NOMO-1 treated with dmso at 0.1 percent for 144 hours (cell line): Measurements from ENCODE around the gene DTX2.
"Not testable (repeated sequence)": the region's sequence is repeated elsewhere in the genome, so short reads cannot be mapped to it uniquely, and the experiment has no call there.

ENCODE experiments used
- DNase-seq: peaks from one replicate; lab custom pipeline; 2025; ENCODE audit not compliant: unreplicated experiment; lab: John Stamatoyannopoulos, UW

DTX2 gene

DNA sequence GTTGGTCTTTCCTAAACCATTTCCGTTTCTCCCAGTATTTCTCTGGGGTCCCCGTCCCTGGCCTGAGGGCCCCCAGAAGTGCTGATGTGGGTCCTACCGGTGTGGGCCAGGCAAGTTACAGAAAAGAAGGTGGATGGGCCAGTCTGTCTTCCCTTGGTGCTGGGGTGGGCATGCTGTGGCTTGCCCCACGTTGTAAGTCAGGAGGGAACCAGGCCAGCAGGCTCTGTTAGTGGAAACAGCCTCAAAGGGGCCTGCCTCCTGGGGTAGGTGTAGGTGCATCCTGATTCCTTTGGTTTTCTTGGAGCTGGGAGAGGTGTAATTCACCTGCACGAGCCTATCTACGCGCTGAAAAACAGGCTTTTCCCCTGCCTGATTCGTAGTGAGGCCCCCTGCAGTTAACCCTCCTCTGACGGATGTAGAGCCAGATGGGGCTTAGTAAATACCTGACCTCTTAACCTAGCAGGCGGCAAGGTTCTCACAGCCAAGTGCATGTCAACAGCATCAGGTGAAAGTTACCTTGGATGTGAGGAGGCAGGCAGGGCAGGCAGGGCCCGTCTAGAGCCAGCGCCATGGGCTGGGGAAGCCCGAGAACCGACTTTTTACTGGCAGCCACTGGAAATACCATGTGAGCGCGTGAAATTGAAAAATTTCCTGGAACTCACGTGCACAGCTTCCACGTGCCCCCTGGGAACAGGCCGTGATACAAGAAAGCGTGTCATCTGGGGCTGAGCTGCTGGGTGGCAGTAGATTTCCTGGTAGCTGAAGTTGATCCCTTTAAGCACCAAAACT lies 24.5 kb downstream of the DTX2 start:
- not testable (repeated sequence) for DNase-seq

DNA sequence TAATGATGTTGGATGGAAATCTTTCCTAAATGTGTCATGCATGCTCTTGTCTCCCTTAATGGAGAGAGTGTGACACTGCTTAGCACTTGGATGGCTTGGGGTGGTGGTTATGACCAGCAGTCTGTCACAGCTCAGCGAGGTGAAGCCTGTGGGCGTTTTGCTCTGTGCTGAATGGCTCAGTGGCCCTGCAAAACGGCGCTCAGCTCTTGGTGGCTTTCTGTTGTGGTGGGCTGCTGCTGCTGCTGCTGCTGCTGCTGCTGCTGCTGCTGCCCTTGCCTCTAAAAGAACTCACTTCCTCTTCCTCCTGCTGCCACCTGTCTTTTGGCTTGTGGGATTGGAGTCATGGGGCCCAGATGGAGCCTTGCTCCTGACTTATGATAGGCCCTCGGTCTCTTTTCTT lies 25.1 kb downstream of the DTX2 start:
- DNase-seq = not testable (repeated sequence)

DNA sequence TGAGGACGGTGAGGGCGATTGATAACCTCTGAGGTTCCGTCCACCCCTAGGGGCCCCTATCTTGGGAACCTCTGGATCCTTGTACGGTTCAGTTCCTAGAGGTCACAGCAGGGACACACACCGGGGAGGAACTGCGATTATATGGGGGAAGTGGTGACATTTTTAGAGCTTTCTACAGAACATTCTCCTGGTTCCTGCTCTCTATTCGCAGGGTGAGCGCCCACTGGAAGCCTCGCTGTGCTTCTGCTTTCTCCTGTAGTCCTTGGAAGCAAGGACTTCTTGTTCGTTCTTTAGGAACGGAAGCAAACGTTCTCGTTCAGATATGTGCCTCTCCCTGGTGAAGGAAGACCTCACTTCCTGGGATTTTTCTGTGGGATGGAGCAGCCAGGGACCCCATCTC lies 26.5 kb downstream of the DTX2 start:
- DNase-seq = not testable (repeated sequence)

DNA sequence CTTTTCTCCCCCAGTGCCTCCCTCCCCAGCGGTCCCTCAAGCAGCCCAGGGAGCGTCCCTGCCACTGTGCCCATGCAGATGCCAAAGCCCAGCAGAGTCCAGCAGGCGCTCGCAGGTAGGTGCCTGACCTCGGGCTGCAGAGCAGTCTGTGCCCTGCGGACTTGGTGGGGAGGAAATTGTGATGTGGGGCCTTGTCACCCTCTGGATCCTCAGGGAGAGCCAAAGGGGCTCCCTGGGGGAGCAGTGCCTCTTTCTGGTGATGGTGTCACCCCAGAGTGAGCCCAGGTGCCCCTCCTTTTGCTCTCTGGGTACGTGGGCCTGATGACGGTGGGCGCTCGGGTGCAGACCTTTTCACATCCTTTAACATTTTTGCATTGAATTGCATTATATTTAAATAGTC lies 30.6 kb downstream of the DTX2 start:
- not testable (repeated sequence) for DNase-seq

DNA sequence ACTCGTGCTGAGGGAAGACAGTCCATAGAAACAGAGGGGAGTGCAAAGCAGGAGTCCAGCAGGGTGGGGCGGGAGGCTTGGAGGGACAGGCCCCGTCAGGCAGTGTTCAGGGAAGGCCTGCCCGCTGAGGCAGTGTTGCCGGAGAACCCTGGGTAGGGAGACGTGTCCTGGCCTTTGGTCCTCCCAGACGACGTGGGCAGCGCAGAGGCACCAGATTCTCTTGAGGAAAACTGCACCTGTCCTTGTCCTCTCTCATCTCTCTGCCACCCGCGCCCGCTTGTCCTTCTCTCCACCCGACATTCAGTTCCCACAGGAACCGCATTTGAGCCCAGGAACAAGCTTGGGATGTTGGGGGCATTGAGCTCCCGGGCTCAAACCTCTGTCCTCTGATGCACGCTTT lies 34.2 kb downstream of the DTX2 start:
- DNase-seq = not testable (repeated sequence)

DNA sequence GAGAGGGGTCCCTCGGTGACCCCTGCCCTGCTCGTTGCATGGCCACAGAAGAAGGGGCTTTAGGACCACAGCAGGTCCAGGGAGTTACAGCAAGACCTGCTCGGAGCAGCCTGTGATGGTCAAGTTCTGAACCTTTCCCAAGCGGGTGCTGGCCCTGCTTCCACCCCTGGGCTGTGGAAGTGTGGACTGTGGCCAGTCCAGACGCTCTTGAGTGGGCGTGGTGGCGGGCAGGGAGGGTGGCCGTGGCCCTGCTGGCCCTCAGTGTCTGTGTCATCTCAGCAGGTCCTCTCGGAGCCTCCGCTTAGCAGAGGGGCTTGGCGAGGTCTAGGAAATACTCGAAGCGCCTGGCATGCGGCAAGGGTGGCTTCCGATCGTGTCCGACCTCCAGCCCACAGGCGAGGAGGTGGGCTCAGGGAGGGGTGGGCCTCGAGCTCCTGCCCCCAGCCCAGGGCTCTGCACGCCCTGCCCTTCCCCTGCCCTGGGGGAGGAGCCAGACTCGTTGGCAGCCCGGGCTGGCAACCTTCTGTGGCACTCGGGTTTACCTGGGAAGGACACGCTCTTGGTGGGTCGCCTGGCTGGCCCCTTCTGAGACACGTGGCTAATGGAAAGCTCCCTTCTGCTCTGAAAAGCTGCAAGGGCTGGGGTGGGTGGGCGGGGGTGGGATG lies 36.5 kb downstream of the DTX2 start:
- not testable (repeated sequence) for DNase-seq

DNA sequence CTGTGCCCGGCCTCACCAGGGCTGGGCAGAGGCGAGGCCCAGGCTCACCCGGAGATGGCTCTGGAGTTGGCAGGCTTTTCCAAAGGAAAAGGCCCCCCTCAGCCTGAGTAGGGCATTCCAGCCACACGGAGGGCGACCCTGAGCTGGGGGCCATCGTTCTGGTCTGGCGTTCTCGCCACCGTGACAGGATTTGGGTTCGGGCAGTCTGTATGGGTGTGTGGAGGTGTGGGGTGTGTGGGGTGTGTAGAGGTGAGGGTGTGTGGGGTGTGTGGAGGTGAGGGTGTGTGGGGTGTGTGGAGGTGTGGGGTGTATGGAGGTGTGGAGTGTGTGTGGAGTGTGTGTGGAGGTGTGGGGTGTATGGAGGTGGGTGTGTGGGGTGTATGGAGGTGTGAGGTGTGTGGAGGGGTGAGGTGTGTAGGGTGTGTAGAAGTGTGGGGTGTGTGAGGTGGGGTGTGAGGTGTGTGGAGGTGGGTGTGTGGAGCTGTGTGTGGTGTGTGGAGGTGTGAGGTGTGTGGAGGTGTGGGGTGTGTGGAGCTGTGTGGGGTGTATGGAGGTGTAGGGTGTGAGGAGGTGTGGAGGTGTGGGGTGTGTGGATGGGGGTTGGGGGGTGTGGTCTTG lies 37.2 kb downstream of the DTX2 start:
- DNase-seq = not testable (repeated sequence)

DNA sequence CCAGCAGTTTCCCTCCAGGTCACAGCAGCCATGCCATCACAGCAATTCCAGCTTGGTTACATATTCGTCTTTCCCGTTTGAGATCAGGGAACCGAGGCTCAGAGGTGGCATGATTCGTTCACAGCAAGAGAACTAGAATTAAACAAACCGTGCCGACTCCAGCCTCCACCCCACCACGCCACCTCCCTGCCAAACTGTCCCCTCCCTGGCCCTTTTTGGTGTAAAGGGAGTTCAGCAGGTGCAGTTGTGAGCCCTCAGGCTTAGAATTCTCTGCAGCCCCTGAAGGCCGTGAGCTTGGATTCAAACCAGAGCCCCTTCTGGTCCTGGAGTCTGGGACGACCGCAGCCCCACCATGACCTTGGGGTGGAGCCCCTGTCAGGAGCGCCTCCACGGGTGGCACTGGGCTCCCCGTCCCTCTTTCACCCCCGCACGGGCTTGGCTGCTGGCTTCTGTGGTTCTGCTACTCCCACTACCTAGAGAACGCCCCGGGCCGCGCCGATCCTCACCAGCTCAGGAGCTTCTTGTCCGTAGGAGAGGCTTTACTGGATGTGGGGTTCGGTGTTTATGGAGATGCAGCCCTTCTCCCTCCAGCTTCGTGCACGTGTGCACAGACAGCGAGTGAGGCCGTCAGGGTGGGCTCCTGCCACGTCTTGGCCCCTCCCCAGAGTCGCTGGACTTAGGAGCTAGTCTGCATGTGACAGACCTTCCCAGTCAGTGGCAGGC lies 37.9 kb downstream of the DTX2 start:
- DNase-seq = not testable (repeated sequence)

DNA sequence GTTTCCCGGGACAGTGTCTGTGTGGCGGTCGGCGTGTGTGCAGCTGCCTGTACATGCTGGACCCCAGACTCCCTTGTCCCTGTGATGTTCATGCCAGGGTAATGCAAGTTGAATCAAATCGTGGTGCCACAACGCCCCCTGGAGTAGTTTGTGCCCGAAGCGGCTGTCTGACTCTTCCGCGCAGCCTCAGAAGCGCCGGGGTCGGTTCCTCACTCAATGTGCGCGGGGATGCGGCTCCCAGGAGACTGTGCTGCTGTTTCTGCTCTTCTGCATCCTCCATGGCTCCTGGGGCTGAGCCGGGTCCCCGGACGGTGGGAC lies 38.4 kb downstream of the DTX2 start:
- DNase-seq = not testable (repeated sequence)

DNA sequence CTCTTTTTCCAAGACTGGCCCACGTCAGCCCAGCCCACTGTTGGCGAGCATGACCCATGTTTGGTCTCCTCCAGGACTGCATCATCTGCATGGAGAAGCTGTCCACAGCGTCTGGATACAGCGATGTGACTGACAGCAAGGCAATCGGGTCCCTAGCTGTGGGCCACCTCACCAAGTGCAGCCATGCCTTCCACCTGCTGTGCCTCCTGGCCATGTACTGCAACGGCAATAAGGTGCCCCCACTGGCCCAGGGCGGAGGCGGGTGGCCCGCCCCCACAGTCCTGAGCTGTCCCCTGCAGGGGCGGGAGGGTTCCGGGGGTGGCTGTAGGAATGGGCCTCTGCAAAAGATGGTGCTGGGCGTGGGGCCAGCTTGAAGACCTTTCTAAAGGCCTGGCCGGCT lies 40.7 kb downstream of the DTX2 start:
- not testable (repeated sequence) for DNase-seq

DNA sequence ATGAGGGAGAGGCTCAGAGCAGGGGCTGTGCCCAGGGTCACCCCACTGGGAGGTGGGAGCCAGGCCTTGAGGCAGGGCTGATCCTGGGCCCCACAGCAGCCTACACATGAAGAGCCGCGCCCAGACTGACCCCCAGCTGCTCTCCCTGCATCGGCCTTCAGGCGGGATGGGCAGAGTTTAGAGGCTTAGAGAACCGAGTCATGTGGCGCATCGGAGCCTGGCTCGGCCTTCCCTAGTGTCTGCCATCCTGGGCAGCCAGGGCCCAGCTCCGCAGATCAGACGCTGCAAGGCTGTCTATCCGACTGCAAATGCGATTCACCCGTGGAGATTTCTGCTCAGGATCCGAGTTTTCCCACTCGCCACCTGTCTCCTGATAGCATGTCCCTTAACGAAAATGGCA lies 41.3 kb downstream of the DTX2 start:
- not testable (repeated sequence) for DNase-seq

DNA sequence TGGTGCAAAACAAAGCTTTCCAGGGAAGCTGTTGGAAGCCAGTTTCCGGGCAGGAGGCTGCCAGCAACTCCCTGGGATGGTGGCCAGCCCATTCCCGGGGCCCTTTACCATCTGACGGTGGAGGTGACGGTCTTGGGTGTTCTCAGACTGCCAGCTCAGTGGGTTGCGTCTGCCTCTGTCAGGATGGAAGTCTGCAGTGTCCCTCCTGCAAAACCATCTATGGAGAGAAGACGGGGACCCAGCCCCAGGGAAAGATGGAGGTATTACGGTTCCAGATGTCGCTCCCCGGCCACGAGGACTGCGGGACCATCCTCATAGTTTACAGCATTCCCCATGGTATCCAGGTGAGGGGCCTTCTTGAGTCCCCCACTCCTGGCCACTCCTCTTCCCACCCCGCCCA lies 41.7 kb downstream of the DTX2 start:
- DNase-seq = not testable (repeated sequence)

DNA sequence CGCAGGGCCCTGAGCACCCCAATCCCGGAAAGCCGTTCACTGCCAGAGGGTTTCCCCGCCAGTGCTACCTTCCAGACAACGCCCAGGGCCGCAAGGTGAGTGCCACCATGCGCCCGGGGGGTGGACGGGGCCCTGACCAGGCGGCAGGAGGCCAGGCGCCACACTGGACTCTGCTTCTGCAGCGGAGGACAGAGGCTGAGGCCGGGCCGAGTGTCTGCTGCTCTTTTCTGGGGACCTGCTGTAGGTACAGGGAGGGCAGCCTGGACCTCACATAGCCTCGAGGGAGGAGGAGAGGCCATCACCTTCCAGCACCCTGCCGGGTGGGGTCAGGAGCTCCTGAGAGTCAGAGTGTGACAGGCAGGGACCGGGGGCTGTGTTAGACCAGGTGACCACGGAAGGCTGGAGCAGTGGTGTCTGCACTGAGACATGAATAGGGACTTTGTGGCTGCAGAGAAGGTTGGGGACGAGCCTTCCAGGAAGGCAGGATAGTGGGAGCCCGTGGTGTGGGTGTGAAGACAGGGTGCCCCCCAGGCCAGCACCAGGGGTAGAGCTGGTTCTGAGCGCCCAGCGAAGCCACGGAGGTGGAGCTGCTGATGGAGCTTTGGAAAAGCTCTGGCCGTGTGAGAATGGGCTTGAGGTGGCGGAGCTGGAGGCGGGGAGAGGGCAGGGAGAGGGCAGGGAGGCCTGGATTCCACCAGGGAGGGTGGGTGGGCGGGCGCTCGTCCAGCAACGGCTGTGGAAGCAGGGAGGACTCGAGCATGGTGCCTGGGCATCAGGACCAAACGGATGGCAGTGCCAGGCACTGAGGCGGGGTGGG lies 43.0 kb downstream of the DTX2 start:
- DNase-seq = not testable (repeated sequence)

DNA sequence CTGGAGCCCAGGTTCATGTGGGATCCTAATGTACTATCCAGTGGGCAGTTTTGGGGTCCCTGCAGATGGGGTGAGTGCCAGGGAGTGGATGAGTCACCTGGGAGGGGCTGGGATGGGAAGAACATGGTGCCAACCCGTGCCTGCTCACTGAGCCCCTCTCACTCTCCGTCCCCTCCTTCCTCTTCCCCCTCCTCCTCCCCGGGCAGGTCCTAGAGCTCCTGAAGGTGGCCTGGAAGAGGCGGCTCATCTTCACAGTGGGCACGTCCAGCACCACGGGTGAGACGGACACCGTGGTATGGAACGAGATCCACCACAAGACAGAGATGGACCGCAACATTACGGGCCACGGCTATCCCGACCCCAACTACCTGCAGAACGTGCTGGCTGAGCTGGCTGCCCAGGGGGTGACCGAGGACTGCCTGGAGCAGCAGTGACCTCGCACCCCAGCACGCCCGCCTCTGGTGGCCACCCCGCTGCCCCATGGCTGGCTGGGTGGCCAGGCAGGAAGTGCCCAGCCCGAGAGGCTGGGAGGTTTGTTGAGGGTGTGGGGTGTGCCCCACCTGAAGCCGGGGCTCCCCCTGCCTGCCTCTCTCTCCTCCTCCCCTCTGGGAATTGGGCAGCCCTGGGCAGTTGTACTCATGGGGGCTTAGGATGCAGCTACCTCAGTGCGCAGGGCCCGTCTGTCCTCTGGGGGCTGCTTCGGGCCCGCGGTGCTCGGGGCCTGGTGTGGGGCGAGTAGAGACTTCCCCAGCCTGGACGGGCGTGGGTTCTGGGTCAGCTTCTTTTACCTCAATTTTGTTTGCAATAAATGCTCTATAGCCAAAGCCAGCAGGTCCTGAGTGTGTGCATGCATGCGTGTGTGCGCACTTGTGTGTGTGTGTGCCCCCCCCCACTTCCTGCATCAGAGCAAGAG lies 43.9 kb downstream of the DTX2 start:
- DNase-seq = no peak

DNA sequence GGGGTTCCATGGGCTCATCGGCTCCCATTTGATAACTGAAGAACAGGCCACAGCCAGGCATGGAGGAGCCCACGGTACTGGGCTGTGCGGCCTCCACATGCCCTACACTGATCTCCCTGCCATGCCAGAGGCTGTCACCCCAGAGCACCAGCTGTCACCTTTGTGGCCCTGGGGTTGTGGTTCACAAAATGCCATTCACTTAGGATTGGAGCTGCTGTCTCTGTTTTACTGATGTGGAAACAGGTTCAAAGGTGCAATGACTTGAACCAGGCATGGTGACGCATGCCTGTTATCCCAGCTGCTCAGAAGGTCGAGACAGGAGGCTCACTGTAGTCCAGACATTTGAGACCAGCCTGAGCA lies 44.6 kb downstream of the DTX2 start:
- DNase-seq = no peak

DNA sequence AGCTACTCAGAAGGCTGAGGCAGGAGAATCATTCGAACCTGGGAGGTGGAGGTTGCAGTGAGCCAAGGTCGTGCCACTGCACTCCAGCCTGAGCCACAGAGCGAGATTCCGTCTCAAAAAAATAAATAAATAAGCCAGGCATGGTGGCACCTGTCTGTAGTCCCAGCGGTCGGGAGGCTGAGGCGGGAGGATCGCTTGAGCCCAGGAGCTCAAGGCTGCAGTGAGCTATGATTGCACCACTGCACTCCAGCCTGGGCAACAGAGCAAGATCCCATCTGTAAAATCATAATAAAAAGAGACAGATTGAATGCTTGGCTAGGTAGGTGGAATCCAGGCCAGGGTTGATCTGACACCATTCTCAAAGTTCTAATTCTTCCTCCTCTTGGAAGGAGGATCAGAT lies 45.1 kb downstream of the DTX2 start:
- DNase-seq = not testable (repeated sequence)

DNA sequence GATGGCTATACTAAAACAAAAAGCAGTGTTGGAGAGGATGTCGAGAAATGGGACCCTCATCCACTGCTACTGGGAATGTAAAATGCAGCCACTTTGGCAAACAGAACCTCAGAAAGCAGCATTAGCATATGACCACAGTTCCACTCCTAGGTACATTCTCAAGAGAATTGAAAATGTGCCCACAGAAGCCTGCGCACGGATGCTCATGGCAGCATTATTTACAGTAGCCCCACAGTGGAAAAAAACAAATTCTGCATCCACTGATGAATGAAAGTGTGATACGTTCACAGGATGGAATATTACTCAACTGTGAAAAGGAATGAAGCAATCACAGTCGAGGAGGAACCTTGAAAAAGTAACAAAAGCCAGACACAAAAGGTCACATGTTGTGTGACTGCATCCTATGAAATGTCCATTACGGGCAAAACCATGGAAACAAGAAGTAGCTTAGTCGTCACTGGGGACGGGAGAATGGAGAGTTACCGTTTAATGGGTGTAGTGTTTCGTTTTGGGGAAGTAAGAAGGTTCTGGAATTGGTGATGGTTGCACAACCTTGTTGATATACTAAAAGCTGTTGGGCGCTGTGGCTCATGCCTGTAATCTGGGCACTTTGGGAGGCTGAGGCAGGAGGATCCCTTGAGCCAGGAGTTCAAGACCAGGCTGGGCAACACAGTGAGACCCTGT lies 46.4 kb downstream of the DTX2 start:
- peak; percentile 93 for DNase-seq

DNA sequence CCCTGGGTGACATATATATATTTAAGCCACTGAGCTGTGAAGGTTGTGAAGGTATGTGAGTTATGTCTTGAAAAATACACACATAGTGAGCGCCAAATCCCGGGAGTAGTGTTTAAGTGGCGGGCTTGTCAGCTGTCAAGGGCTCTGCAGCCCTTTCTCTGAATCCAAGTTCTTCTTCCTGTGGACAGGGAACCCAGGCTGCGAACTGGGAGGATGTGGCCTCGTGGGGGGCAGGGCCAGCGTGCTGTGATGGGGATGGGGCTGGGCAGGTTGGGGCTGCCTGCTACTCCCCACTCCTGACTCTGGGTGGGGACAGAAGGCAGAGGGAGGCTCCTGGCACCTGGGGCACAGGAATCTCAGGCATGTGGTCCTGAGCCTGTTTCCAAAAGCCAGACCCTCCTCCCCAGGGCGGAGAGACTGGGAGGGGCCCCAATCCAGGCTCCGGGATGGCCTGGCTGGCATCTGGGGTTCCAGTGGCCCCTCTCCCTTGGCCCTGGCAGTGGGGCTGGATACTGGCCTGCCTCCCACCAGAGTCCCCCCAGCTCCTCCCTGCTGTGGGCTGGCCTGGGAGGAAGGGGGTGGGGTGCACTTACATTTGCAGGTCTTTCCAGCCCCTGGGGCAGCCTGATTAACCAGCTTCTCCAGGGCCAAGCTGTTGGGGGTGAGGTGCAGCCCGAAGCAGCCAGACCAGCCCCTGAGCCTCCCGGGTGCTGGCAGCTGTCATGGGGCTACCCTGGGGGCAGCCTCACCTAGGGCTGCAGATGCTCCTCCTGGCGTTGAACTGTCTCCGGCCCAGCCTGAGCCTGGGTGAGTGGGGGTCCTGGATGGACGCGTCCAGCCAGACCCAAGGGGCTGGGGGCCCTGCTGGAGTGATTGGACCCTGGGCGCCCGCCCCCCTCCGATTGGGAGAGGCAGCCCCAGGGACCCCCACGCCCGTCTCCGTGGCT lies 48.7 kb downstream of the DTX2 start, which contains the start of gene UPK3B:
Gene UPK3B (plus strand): TSS at position 622 of the 947 bp plus-strand sequence. CDS start 101 bp downstream, at position 723.
- DNase-seq = no peak
